H4 (cell line): ENCODE measurements around the gene CALCA. TPM values are rescaled to one million over a fixed set of nuclear protein-coding genes. Genes with fewer than 3 reads are reported as not detected.
"Not testable (repeated sequence)": the region's sequence is repeated elsewhere in the genome, so short reads cannot be mapped to it uniquely, and the experiment has no call there.

ENCODE experiments used
- DNase-seq: peaks from one replicate; pipeline ENCODE4 v3.0.0-alpha.2; 2015; ENCODE audit warnings: low spot score
- total RNA-seq: library from RNA; depleted of rRNA; stranded (reverse); fragments of >200 nt; shearing (Covaris generic); gene quantifications from 2 replicates; pipeline ENCODE4 v1.2.3, GENCODE V29; 2014; rRNA removed

CALCA gene
- total RNA-seq = 0.14 TPM in 1 of 2 replicates, not detected in the other

- no peak for DNase-seq
Measured at GRCh38 chr11:14971865-14972580, at the start of gene CALCA. CALCA (minus strand) TSS chr11:14972351; CDS start chr11:14971192, 1,159 bp downstream.

- DNase-seq = no peak
Measured at GRCh38 chr11:15016200-15016599, 44.0 kb upstream of the CALCA start.

- no peak for DNase-seq
Measured at GRCh38 chr11:15011776-15012345, 39.7 kb upstream of the CALCA start.

GRCh38 chr11:15010865-15011264 lies 38.7 kb upstream of the CALCA start:
- no peak for DNase-seq

GRCh38 chr11:15006139-15006759 lies 34.1 kb upstream of the CALCA start:
- DNase-seq = peak; percentile 70

- DNase-seq = not testable (repeated sequence)
Measured at GRCh38 chr11:14988133-14988532, 16.0 kb upstream of the CALCA start.

GRCh38 chr11:14981507-14981906 lies 9.4 kb upstream of the CALCA start:
- DNase-seq = no peak

- DNase-seq = peak; percentile 27
Measured at GRCh38 chr11:14980854-14981253, 8.7 kb upstream of the CALCA start.

GRCh38 chr11:14977101-14977880 lies 5.1 kb upstream of the CALCA start:
- DNase-seq = no peak

- DNase-seq = no peak
Measured at GRCh38 chr11:14975252-14975587, 3.1 kb upstream of the CALCA start.

- DNase-seq = peak; percentile 55
Measured at GRCh38 chr11:14974515-14975251, 2.5 kb upstream of the CALCA start.

GRCh38 chr11:14973621-14974514 lies 1.7 kb upstream of the CALCA start:
- no peak for DNase-seq

- no peak for DNase-seq
Measured at GRCh38 chr11:14972581-14973495, 687 bp upstream of the CALCA start.

- peak; percentile 50 for DNase-seq
Measured at GRCh38 chr11:14969901-14970323, 2.2 kb downstream of the CALCA start.

- no peak for DNase-seq
Measured at GRCh38 chr11:14967581-14968243, 4.4 kb downstream of the CALCA start.

GRCh38 chr11:14956111-14956510 lies 16.0 kb downstream of the CALCA start:
- no peak for DNase-seq

GRCh38 chr11:14954581-14954980 lies 17.6 kb downstream of the CALCA start:
- DNase-seq = no peak

- no peak for DNase-seq
Measured at GRCh38 chr11:14953904-14954303, 18.2 kb downstream of the CALCA start.
